Nephron (organoid): ENCODE results near the gene TTLL10.

Source experiments
- H3K27ac Mint-ChIP-seq, 3 experiments: 2 replicates each; pipeline ENCODE4 v1.8.0; 2020; ENCODE audit warnings: mixed read lengths in 3 of 3, mild to moderate bottlenecking in 2 of 3, moderate library complexity in 1 of 3
- H3K27me3 Mint-ChIP-seq: 2 replicates; pipeline ENCODE4 v1.8.0; 2021; ENCODE audit warnings: low read depth, mild to moderate bottlenecking, moderate library complexity, mixed read lengths
- H3K36me3 Mint-ChIP-seq: 2 replicates; pipeline ENCODE4 v1.8.0; 2020; ENCODE audit warnings: low read depth, mixed read lengths
- H3K4me1 Mint-ChIP-seq: 2 replicates; pipeline ENCODE4 v1.8.0; 2020; ENCODE audit warnings: mixed read lengths
- H3K4me3 Mint-ChIP-seq, 3 experiments: 2 replicates each; pipeline ENCODE4 v1.8.0; 2020; ENCODE audit warnings: mild to moderate bottlenecking in 3 of 3, mixed read lengths in 3 of 3, moderate library complexity in 2 of 3
- H3K9me3 Mint-ChIP-seq: 2 replicates; pipeline ENCODE4 v1.8.0; 2020; ENCODE audit warnings: mixed read lengths
- CTCF ChIP-seq, 3 experiments: fragments of 200-600 bp; sonication (generic); IDR thresholded peaks; one replicate each; pipeline ENCODE4 v1.5.0; 2021; ENCODE audit warnings: antibody characterized with exemption in 3 of 3; ENCODE audit not compliant: unreplicated experiment in 3 of 3

Gene TTLL10

GRCh38 chr1:1247341-1247913, 73.7 kb downstream of the TTLL10 start:
- no peak for TF ChIP-seq CTCF (IDR thresholded peaks at IDR 0.05; ENCODE audit: unreplicated experiment in 3 of 3)
- Mint-ChIP-seq H3K27me3 (peaks cover 9% of the 10 kb centered on the region), H3K9me3 (no peaks in the 10 kb centered on the region), H3K36me3 (peaks cover 5% of the 10 kb centered on the region), H3K27ac (no peak overlapping the region), H3K4me3 (no peak overlapping the region), H3K4me1 (no peaks in the 10 kb centered on the region)
